ENCODE data around the gene CARD10. TPM values are rescaled to one million over a fixed set of nuclear protein-coding genes. Genes with fewer than 3 reads are reported as not detected.

The CARD10 gene
- polyA plus RNA-seq, 1 of the 3 experiments (the other 2 are of a cell fraction): 14.5 TPM

- Histone ChIP-seq H2AFZ (ENCODE audit: low read depth) (no peak overlapping the region), H3K4me2 (no peak overlapping the region), H3K79me2 (ENCODE audit: insufficient read depth) (no peaks in the 10 kb centered on the region), H3K36me3 (replicated peaks in 1 of 2; ENCODE audit: control insufficient read depth in 1 of 2, insufficient read depth in 2 of 2, low read length in 1 of 2) (peaks cover 0 to 6% of the 10 kb centered on the region in 2 experiments), H4K20me1 (ENCODE audit: insufficient read depth) (no peaks in the 10 kb centered on the region), H3K9ac (no peak overlapping the region), H3F3A (replicated peaks; ENCODE audit: insufficient read depth) (peaks cover 3% of the 10 kb centered on the region), H3K4me1 (ENCODE audit: control insufficient read depth in 1 of 2, insufficient read depth in 2 of 2, low read depth in 1 of 2, low read length in 1 of 2) (peaks cover 10 to 45% of the 10 kb centered on the region in 2 experiments), H3K27me3 (ENCODE audit: insufficient read depth) (no peaks in the 10 kb centered on the region), H3K4me3 (ENCODE audit: low read depth in 2 of 2, low read length in 1 of 2) (no peak overlapping the region), H3K9me3 (no peaks in the 10 kb centered on the region), H3K27ac (ENCODE audit: low read depth in 2 of 2, low read length in 1 of 2) (no peak overlapping the region), H3K9me2 (no peaks in the 10 kb centered on the region)
- TF ChIP-seq EP300 (IDR thresholded peaks at IDR 0.05; ENCODE audit: borderline replicate concordance in 1 of 2, low read depth in 1 of 2, low read length in 1 of 2) (no peak), NRF1 (IDR thresholded peaks at IDR 0.05; ENCODE audit: low read depth, low read length) (no peak), MXI1 (IDR thresholded peaks at IDR 0.05; ENCODE audit: low read depth, low read length) (no peak), EZH2phosphoT487 (IDR thresholded peaks at IDR 0.05; ENCODE audit: borderline replicate concordance, low read depth) (no peak), FOXJ3 (CRISPR knock-in tag; IDR thresholded peaks at IDR 0.05) (no peak), GATA2 (CRISPR knock-in tag; IDR thresholded peaks at IDR 0.05) (no peak), SIN3A (IDR thresholded peaks at IDR 0.05; ENCODE audit: borderline replicate concordance, low read depth, low read length) (no peak), RAD21 (IDR thresholded peaks at IDR 0.05; ENCODE audit: low read length) (no peak), TEAD4 (IDR thresholded peaks at IDR 0.05; ENCODE audit: borderline replicate concordance, insufficient read depth) (no peak), MAX (IDR thresholded peaks at IDR 0.05; ENCODE audit: low read depth) (no peak), USF2 (IDR thresholded peaks at IDR 0.05; ENCODE audit: borderline replicate concordance, low read depth, low read length) (no peak), MEF2A (IDR thresholded peaks at IDR 0.05; ENCODE audit: borderline replicate concordance, low read depth) (no peak), TAF1 (IDR thresholded peaks at IDR 0.05; ENCODE audit: borderline replicate concordance, low read depth, low read length) (no peak), ZBTB33 (IDR thresholded peaks at IDR 0.05; ENCODE audit: borderline replicate concordance, low read depth) (no peak), JUND (IDR thresholded peaks at IDR 0.05) (no peak), GABPA (IDR thresholded peaks at IDR 0.05; ENCODE audit: low read depth) (no peak), FOSL2 (IDR thresholded peaks at IDR 0.05; ENCODE audit: borderline replicate concordance, low read depth) (no peak)
- WGBS (ENCODE audit: low lambda C conversion rate): 100% methylated on average over 3 of the region's 3 CpGs
- CTCF ChIA-PET: interaction anchor here (1.0 kb wide), 1 partner anchor 64 kb away, joined by 3 read pairs; no protein-coding TSS in a partner anchor
- POLR2A ChIA-PET: no interaction called here
- no peak for DNase-seq
These were observed 16.0 kb downstream of the CARD10 start for GRCh38 chr22:37503183-37503683.

Data from SK-N-SH (cell line).